Stimulated activated naive CD8-positive, alpha-beta T cell treated with anti-CD3 and anti-CD28 coated beads, Interleukin-15, amount 100 ng/mL, for 72 hours (primary cell): ENCODE data around the gene ASPSCR1.

Experiments
- ATAC-seq: fragments of 150-1000 bp; cut with Tn5 transposase; 2 replicates; pipeline ENCODE4 v1.10.0; 2021; ENCODE audit warnings: mild to moderate bottlenecking, moderate library complexity
- DNase-seq, 2 donors: peaks; one replicate each; pipeline ENCODE4 v3.0.0; 2021 to 2022
- H3K27ac Mint-ChIP-seq, 2 donors: one replicate each; pipeline ENCODE4 v1.8.0; 2022; ENCODE audit warnings: mild to moderate bottlenecking in 2 of 2, mixed read lengths in 2 of 2, moderate library complexity in 2 of 2
- H3K27me3 Mint-ChIP-seq: one replicate; pipeline ENCODE4 v1.8.0; 2022; ENCODE audit warnings: mixed read lengths
- H3K4me1 Mint-ChIP-seq: one replicate; pipeline ENCODE4 v1.8.0; 2022; ENCODE audit warnings: mild to moderate bottlenecking, mixed read lengths
- H3K4me3 Mint-ChIP-seq, 2 donors: one replicate each; pipeline ENCODE4 v1.8.0; 2022; ENCODE audit warnings: mild to moderate bottlenecking in 2 of 2, mixed read lengths in 2 of 2, moderate library complexity in 1 of 2
- H3K9me3 Mint-ChIP-seq, 2 donors: one replicate each; pipeline ENCODE4 v1.8.0; 2022; ENCODE audit warnings: mixed read lengths in 2 of 2

The ASPSCR1 gene

GRCh38 chr17:81977211-81977808, at the start of gene ASPSCR1:
TSS of gene ASPSCR1 (plus strand) at chr17:81977629. CDS start at chr17:81977647, 18 bp downstream.
- ATAC-seq (peak; percentile 93), DNase-seq (peak; percentile 89 to 92)
- Mint-ChIP-seq H3K9me3 (peaks cover 0 to 5% of the 10 kb centered on the region in 2 donors), H3K4me1 (peaks cover 49% of the 10 kb centered on the region), H3K4me3 (peak within 1 kb of the TSS; percentile 98 to 100), H3K27me3 (no peaks in the 10 kb centered on the region), H3K27ac (peak within 1 kb of the TSS; percentile 98)

- peak; percentile 91 to 94 for DNase-seq
- Mint-ChIP-seq H3K9me3 (no peaks in the 10 kb centered on the region), H3K4me1 (peaks cover 79% of the 10 kb centered on the region), H3K27me3 (peaks cover 16% of the 10 kb centered on the region), H3K27ac (peak within 1 kb of the TSS; percentile 92 to 97), H3K4me3 (peak within 1 kb of the TSS; percentile 92 to 96)
- peak; percentile 77 for ATAC-seq
Observed at GRCh38 chr17:81927653-81928543, 49.5 kb upstream of the ASPSCR1 start, which contains the start of gene MAFG. TSS of gene MAFG (minus strand) at chr17:81927735. CDS start at chr17:81923185, 4,550 bp downstream.

- no peaks in the 10 kb centered on the region for H3K9me3 Mint-ChIP-seq
Observed at GRCh38 chr17:81928544-81929252, 48.7 kb upstream of the ASPSCR1 start.

DNA sequence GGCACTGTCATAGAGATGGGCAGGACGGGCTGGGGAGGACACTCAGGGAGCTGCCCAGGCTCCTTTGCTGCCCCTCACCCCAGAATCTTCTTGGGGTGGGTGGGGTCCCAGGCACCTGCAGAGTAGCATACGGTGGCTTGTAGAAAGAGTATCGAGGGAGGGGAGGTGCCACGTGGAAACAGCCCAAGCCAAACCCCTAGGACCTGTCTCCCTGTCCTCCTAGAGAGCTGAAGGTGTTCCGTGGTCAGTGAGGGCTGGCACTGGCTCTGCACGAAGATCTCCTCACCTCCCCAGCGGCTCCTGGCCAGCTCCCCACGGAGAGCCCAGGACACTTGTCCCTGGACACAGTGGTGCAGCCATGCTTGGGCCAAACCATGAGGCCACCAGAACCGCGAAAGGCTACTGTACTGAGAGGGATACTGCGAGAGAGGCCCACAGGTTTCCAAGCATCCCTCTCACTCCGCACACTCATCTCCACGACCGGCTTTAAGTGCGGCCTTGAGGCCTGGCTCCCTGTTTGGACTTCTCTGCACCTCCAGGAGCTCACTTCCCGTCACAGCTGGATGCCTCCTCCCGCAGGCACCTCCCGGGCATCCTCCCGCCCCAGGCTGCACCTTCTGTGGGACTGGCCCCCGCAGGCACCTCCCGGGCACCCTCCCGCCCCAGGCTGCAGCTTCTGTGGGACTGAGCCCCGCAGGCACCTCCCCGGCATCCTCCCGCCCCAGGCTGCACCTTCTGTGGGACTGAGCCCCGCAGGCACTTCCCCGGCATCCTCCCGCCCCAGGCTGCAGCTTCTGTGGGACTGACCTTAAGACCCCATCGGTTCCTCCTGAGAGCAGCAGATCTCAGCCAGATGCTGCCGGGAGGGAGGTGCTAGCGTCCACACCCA, 47.9 kb upstream of the ASPSCR1 start:
- Mint-ChIP-seq H3K4me3 (peak overlapping the region; percentile 67 to 76), H3K9me3 (no peaks in the 10 kb centered on the region), H3K27me3 (peaks cover 16% of the 10 kb centered on the region), H3K27ac (no peak overlapping the region), H3K4me1 (peaks cover 79% of the 10 kb centered on the region)
- DNase-seq (no peak), ATAC-seq (no peak)

More at GRCh38 chr17:81928544-81929252, 48.7 kb upstream of the ASPSCR1 start:
- Mint-ChIP-seq H3K4me3 (peak overlapping the region; percentile 67 to 76), H3K27ac (peak overlapping the region in 1 of 2 donors; percentile 67), H3K4me1 (peaks cover 79% of the 10 kb centered on the region), H3K27me3 (peaks cover 16% of the 10 kb centered on the region)
- DNase-seq (no peak), ATAC-seq (no peak)

DNA sequence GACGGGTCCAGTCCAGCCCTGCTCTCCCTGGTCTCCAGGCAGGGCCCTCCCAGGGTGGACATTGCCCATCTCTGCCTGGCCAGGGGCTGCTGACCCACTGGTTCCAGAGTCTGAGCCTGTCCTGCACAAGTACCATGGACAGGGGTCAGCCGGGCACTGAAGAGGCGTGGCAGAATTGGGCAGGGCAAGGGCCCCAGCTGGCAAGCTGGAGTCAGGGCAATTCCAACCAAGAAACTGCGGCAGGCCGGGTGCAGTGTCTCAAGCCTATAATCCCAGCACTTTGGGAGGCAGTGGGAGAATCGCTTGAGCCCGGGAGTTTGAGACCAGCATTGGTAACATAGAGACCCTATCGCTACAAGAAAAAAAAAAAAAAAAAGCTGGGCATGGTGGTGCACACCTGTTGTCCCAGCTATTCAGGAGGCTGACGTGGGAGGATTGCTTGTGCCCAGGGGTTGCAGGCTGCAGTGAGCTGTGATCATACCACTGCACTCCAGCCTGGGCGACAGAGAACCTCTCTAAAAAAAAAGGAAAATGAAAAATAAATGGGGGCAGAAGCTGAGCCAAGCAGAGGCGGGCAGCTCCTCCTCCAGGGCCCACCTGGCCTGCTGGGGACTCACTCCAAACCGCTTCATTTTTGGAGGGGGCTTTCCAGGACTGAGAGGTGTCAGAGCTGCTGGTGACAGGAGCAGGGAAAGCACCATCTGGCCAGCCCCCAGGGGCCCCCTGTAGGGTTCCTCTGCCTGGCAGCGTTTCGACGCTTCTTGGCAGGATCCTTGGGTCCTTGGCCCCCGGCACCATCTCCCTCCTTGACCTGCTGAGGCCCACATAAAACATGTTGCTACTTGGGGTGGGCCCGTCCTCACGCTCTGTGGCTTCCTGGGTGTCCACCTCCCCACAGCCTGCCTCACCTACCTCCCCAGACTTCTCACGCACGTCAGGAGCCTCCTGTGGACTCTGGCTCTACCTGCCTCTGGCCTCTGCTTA, 47.0 kb upstream of the ASPSCR1 start:
- Mint-ChIP-seq H3K27ac (no peak overlapping the region), H3K4me1 (peaks cover 81% of the 10 kb centered on the region), H3K27me3 (peaks cover 16% of the 10 kb centered on the region), H3K9me3 (no peaks in the 10 kb centered on the region), H3K4me3 (peak overlapping the region; percentile 1 to 31)
- DNase-seq = no peak
- no peak for ATAC-seq

DNA sequence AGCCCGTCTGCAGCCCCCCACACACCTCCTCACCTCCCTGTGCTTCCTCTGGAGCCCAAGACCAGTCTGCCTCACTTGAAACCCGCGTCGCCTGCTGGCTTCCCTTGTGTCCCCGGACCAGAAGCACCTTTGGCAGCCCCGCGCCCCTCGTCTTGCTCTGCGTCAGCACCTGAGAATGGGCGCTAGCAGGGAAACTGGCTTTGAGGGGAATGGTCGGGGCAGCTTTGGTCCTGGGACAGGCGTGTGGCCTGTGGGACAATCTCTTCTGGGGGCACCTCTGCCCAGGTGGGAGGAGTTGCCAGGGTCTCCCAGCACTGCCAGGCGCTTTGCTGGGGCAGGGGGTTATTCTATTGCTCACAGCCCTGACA, 46.3 kb upstream of the ASPSCR1 start:
- DNase-seq (no peak), ATAC-seq (no peak)
- H3K27me3 Mint-ChIP-seq = peaks cover 16% of the 10 kb centered on the region
- no peaks in the 10 kb centered on the region for H3K9me3 Mint-ChIP-seq
- peaks cover 81% of the 10 kb centered on the region for H3K4me1 Mint-ChIP-seq
- peak overlapping the region; percentile 1 to 22 for H3K4me3 Mint-ChIP-seq
- peak overlapping the region in 1 of 2 donors; percentile 15 for H3K27ac Mint-ChIP-seq

DNA sequence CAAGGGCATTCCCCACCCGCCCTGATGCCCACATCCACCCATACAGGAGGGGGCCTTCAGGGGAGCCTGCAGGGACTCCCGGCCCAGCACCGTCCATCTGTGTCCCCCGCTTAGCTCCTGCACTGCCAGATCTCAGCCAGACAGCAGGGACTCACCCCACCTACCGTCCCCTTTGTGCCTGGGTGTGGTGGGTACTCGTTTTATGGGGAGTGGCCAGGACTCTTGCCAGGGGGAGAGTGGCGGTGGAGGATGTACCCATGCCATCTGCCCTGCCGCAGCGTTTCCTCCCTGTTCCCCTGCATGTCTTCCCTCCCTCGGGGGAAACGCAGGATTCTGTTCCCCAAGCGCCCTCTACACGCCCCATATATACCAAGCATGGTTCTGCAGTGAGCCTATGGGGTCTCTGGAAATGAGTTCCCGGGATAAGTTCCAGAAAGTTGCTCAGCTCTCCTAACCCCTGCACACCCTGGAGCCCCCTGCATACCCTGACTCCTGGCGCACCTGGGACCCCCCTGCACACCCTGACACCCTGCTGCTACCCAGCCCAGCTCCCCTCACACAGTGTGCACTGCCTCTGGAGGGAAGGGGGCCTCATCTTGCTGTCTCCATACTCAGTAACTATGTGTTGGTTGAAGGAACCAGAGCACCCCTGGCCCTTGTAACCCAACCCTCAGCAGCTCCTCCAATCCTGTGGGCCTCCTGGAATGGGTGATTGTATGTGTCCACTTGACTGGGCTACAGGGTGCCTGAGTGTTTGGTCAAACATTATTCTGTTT, 45.7 kb upstream of the ASPSCR1 start:
- peak overlapping the region in 1 of 2 donors; percentile 59 for H3K27ac Mint-ChIP-seq
- peaks cover 81% of the 10 kb centered on the region for H3K4me1 Mint-ChIP-seq
- H3K27me3 Mint-ChIP-seq = peaks cover 16% of the 10 kb centered on the region
- DNase-seq (no peak), ATAC-seq (no peak)
- no peaks in the 10 kb centered on the region for H3K9me3 Mint-ChIP-seq
- H3K4me3 Mint-ChIP-seq = no peak overlapping the region

DNA sequence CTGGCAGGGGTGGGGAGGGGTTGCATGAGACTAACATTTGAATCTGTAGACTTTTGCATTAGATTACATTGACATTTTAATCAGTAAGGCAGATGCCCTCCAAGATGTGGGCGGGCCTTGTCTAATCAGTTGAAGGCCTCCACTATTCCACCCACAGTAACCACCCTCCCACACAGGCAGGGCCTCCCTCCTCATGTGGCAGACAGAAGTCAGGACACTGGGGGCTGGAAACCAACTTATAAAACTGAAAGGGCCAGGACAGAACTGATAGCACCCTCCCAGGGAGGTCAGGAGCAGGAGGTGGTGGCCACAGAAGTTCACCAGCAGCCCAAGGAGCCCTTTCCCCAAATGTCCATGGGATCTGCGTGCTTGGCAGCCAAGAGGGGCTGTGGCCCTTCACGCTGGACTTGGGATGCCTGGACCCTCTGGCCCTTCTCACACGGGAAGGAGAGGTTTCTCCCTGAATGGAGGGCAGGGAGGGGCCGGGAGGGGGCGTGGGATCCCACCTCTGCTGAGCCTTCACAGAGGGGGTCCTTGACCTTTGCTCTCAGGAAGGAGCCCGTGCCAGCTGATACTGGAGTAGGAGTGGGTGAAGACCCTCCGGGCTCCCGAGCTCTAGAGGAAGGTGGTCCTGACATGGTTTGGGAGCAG, 45.0 kb upstream of the ASPSCR1 start:
- Mint-ChIP-seq H3K27ac (no peak overlapping the region), H3K9me3 (no peaks in the 10 kb centered on the region), H3K4me3 (no peak overlapping the region), H3K27me3 (peaks cover 16% of the 10 kb centered on the region), H3K4me1 (peaks cover 83% of the 10 kb centered on the region)
- ATAC-seq (no peak), DNase-seq (no peak)

DNA sequence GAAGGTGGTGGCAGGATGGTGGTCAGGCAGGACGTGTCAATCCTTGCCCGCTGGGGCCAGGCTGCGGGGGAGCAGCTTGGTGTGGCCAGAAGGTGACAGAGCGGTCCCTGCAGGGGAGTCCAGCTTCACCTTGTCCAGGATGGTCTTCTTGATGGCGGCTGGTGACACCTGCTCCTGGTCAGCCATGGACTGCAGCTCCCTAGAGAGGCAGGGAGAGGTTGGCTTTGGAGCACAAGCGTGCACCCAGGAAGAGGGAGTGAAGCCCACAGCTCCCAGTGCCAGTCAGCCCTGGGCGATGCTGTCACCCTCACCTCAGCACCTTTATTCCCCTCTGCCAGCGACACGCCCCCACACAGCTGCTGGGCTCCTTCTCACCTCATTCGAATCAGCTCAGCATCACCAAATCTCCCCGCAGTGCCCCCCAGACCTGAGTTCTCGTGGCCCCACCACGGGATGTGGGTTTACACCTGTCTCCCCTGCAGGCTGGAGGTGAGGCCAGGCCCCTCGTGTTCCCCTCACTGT, 44.2 kb upstream of the ASPSCR1 start:
- Mint-ChIP-seq H3K4me1 (peaks cover 91% of the 10 kb centered on the region), H3K4me3 (no peak overlapping the region), H3K27me3 (peaks cover 16% of the 10 kb centered on the region), H3K9me3 (no peaks in the 10 kb centered on the region), H3K27ac (no peak overlapping the region)
- ATAC-seq (no peak), DNase-seq (no peak)

GRCh38 chr17:81934098-81934757, 43.2 kb upstream of the ASPSCR1 start:
- Mint-ChIP-seq H3K4me1 (peaks cover 85% of the 10 kb centered on the region), H3K9me3 (no peaks in the 10 kb centered on the region), H3K4me3 (peak overlapping the region in 1 of 2 donors; percentile 45), H3K27ac (no peak overlapping the region), H3K27me3 (peaks cover 10% of the 10 kb centered on the region)
- ATAC-seq (no peak), DNase-seq (no peak)

DNA sequence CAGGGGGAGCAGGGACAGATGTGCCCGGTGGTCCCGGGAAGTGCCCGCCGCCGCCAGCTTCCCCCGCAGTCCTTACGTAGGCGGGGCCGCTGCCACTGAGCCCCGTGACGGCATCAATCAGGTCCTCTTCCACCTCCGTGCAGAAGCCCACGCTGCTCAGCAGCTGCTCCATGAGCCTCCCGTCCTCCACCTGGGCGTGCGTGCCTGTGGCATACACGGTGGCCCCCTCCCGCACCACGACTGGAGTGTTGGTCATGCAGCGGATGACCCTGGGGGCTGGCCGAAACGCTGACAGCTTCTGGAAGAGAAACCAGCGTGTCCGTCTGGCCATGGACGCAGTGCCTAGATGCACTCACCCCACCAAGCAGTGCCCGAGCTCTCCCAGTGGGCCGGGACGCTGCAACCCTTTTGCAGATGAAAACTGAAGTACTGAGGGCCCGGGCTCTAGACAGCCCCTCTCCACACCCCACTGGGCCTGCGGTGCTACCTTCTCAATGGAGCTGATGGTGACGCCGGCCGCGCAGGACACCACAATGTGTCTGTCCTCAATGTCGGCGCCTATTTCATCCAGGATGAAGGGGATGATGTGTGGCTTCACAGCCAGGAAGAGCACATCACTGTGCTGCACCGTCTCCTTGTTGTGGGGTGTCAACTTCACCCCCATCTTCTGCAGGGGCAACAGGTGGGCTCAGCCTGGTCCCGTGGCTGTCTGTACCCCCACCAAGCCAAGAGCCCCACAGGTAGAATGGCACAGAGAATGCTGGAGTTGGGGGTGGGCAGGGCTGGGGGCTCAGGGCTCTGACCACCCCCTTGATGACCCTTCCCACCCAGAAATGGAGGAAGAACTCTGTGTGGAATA, 42.4 kb upstream of the ASPSCR1 start:
- H3K4me3 Mint-ChIP-seq = peak overlapping the region; percentile 90 to 94
- H3K27me3 Mint-ChIP-seq = peaks cover 1% of the 10 kb centered on the region
- no peak for ATAC-seq
- no peak for DNase-seq
- H3K9me3 Mint-ChIP-seq = no peaks in the 10 kb centered on the region
- peak overlapping the region; percentile 97 to 98 for H3K27ac Mint-ChIP-seq
- peaks cover 79% of the 10 kb centered on the region for H3K4me1 Mint-ChIP-seq
